ENCODE results near the gene MAGEA12.
"Not testable (repeated sequence)": the region's sequence is repeated elsewhere in the genome, so short reads cannot be mapped to it uniquely, and the experiment has no call there.

Gene MAGEA12

DNA sequence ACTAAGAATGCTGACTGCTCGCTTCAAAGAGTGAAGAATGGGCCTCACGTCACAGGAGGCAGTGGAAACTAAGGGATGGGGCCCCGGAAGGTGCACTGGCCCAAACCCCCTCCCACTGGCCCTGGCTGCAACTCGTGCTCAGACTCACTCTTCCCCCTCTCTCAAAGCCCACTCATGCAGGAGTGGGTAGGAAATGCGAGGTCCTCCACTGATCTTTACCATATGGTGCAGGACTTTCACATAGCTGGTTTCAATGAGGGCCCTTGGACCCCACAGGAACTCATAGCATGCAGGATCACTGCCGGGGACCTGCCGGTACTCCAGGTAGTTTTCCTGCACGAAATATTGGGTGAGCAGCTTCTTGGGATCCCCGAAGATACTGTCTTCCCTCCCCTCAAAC is 33.0 kb downstream of the MAGEA12 start:
- DNase-seq (ENCODE audit: low spot score) = not testable (repeated sequence)

- DNase-seq (ENCODE audit: low spot score) = not testable (repeated sequence)
These were observed 36.2 kb downstream of the MAGEA12 start, which contains the start of gene MAGEA6 for GRCh38 chrX:152769549-152770289. Gene MAGEA6, minus strand, starts transcription at chrX:152769689. Its CDS starts 2,039 bp downstream, at chrX:152767650.

DNA sequence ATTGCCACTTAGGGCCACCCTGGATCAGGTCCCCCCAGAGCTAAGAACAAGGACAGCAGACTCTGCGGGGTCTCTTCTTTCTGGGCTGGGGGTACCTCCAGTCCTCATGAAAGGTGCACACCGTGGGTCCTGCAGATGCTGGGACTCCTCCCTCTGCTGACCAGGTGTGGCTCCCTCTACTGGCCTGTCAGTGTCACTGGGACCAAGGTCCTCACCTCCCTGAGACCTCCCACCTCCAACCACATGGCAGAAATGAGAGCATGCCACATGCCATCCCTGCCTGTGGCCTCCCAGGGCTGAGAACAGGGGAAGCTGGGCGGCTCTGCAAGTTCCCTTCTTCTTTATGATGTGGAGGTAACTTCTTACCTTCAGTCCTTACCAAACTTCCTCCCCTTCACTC is 53.5 kb downstream of the MAGEA12 start:
- DNase-seq (ENCODE audit: low spot score) = not testable (repeated sequence)

Data from HuH-7 (cell line).